PC-9 (cell line): ENCODE results near the gene STX17. TPM values are rescaled to one million over a fixed set of nuclear protein-coding genes. Genes with fewer than 3 reads are reported as not detected.

Source experiments
- BruUV-seq: library from RNA; stranded (reverse); fragments of 400-500 nt; replicated peaks from 2 replicates; lab custom pipeline; 2021; lab: Mats Ljungman, UMichigan
- CTCF ChIA-PET: fragments of 300-600 bp; sonication (Branson Sonifier 250); formaldehyde crosslinking; loops from one replicate; lab custom pipeline; 2022; ENCODE audit warnings: antibody characterized with exemption; lab: Charles Lee
- POLR2A ChIA-PET: fragments of 300-600 bp; sonication (Branson Sonifier 250); formaldehyde crosslinking; loops from one replicate; lab custom pipeline; 2022; ENCODE audit warnings: antibody characterized with exemption; ENCODE audit not compliant: unreplicated experiment; lab: Charles Lee
- DNase-seq, 2 experiments: peaks; one replicate each; pipeline versions ENCODE4 v3.0.0 to v3.0.0-alpha.2; 2015 to 2022; ENCODE audit warnings: mixed read lengths in 1 of 2
- H2AFZ ChIP-seq: fragments of 200-600 bp; sonication (generic); 2 replicates; pipeline ENCODE4 v1.8.1; 2017; ENCODE audit warnings: antibody characterized with exemption
- H3F3A ChIP-seq: fragments of 200-600 bp; sonication (generic); 2 replicates; pipeline ENCODE4 v1.8.1; 2017; ENCODE audit warnings: antibody characterized with exemption, mild to moderate bottlenecking, low read depth; ENCODE audit not compliant: insufficient read depth
- H3K27ac ChIP-seq: fragments of 200-600 bp; sonication (generic); 2 replicates; pipeline ENCODE4 v1.6.1; 2016; ENCODE audit warnings: mixed run types
- H3K27me3 ChIP-seq: fragments of 200-600 bp; sonication (generic); 2 replicates; pipeline ENCODE4 v1.6.1; 2016; ENCODE audit warnings: low read depth, mixed run types; ENCODE audit not compliant: insufficient read depth
- H3K36me3 ChIP-seq: fragments of 200-600 bp; sonication (generic); 2 replicates; pipeline ENCODE4 v1.6.1; 2016; ENCODE audit warnings: low read depth, mixed run types
- H3K4me1 ChIP-seq: fragments of 200-600 bp; sonication (generic); replicated peaks from 2 replicates; pipeline ENCODE4 v1.6.1; 2016; ENCODE audit warnings: mixed run types; ENCODE audit not compliant: insufficient read depth
- H3K4me2 ChIP-seq: fragments of 200-600 bp; sonication (generic); 2 replicates; pipeline ENCODE4 v1.6.1; 2017; ENCODE audit warnings: mixed run types
- H3K4me3 ChIP-seq: fragments of 200-600 bp; sonication (generic); 2 replicates; pipeline ENCODE4 v1.6.1; 2016; ENCODE audit warnings: mixed run types
- H3K79me2 ChIP-seq: fragments of 200-600 bp; sonication (generic); 2 replicates; pipeline ENCODE4 v1.6.1; 2017; ENCODE audit warnings: low read depth, mixed run types
- H3K9me2 ChIP-seq: fragments of 200-600 bp; sonication (generic); 2 replicates; pipeline ENCODE4 v1.8.1; 2017; ENCODE audit warnings: mild to moderate bottlenecking; ENCODE audit not compliant: insufficient read depth
- H3K9me3 ChIP-seq: fragments of 200-600 bp; sonication (generic); 2 replicates; pipeline ENCODE4 v1.8.1; 2016; ENCODE audit warnings: low read depth; ENCODE audit not compliant: insufficient read depth
- H4K20me1 ChIP-seq: fragments of 200-600 bp; sonication (generic); 2 replicates; pipeline ENCODE4 v1.8.1; 2017; ENCODE audit not compliant: insufficient read depth
- CTCF ChIP-seq: fragments of 200-600 bp; sonication (generic); conservative IDR thresholded peaks from 2 replicates; pipeline ENCODE4 v1.6.1; 2017; ENCODE audit warnings: mixed run types, antibody characterized with exemption, mild to moderate bottlenecking, moderate library complexity
- EZH2 ChIP-seq: fragments of 200-600 bp; sonication (generic); IDR thresholded peaks from 2 replicates; pipeline ENCODE4 v1.8.0; 2017; ENCODE audit warnings: antibody characterized with exemption, low read depth
- intact Hi-C: fragments of 100-400 bp; cut with micrococcal nuclease; formaldehyde crosslinking; loops from one replicate; pipeline ENCODE4 v1.10.0; 2022; ENCODE audit not compliant: unreplicated experiment
- total RNA-seq: library from RNA; stranded (reverse); gene quantifications from 2 replicates; pipeline ENCODE4 v1.2.3, GENCODE V29; 2021

Gene STX17
- total RNA-seq, 1 experiment from 2014 or later = 46.3 TPM

- intact Hi-C loops = no loop called here
- H3K4me3 ChIP-seq = no peak overlapping the region
- H2AFZ ChIP-seq = no peak overlapping the region
- peaks cover 2% of the 10 kb centered on the region; the same call in 1 of the 2 replicates for H3F3A ChIP-seq
- no peaks in the 10 kb centered on the region for H3K79me2 ChIP-seq
- no TSS peak for BruUV-seq
- H3K9me2 ChIP-seq = no peaks in the 10 kb centered on the region
- H3K4me2 ChIP-seq = no peak overlapping the region
- TF ChIP-seq CTCF = no peak
- no peak for TF ChIP-seq EZH2
- no peaks in the 10 kb centered on the region for H3K9me3 ChIP-seq
- H3K27ac ChIP-seq = no peak overlapping the region
- CTCF ChIA-PET = no interaction called here
- H3K27me3 ChIP-seq = no peaks in the 10 kb centered on the region
- POLR2A ChIA-PET = no interaction called here
- peak in 1 of 2 experiments; percentile 37 for DNase-seq
- H3K4me1 ChIP-seq = peaks cover 8% of the 10 kb centered on the region
- H4K20me1 ChIP-seq = no peaks in the 10 kb centered on the region
- 0 out of 2 replicates have a peak, but pooled peaks cover 16% of the 10 kb centered on the region for H3K36me3 ChIP-seq
These were observed 65.0 kb downstream of the STX17 start for GRCh38 chr9:99971410-99971809.

- Histone ChIP-seq H3K27ac (no peak overlapping the region), H4K20me1 (no peaks in the 10 kb centered on the region; the same call in 1 of the 2 replicates), H3K27me3 (no peaks in the 10 kb centered on the region), H3K4me2 (no peak overlapping the region), H2AFZ (no peak overlapping the region), H3K9me2 (no peaks in the 10 kb centered on the region), H3K9me3 (no peaks in the 10 kb centered on the region), H3K79me2 (no peaks in the 10 kb centered on the region), H3K4me3 (no peak overlapping the region), H3K36me3 (0 out of 2 replicates have a peak, but pooled peaks cover 8% of the 10 kb centered on the region), H3K4me1 (no peaks in the 10 kb centered on the region), H3F3A (no peaks in the 10 kb centered on the region)
- POLR2A ChIA-PET = no interaction called here
- no peak for DNase-seq
- intact Hi-C loops = no loop called here
- BruUV-seq = no TSS peak
- CTCF ChIA-PET = interaction anchor here (0.5 kb wide), 1 partner anchor 974 kb away, joined by 5 read pairs; no protein-coding TSS in a partner anchor
- TF ChIP-seq EZH2 = no peak
- no peak for TF ChIP-seq CTCF
These were observed 67.0 kb downstream of the STX17 start for GRCh38 chr9:99973455-99973854.

- CTCF ChIA-PET = interaction anchor here (0.7 kb wide), 1 partner anchor 29 kb away, joined by 3 read pairs; no protein-coding TSS in a partner anchor
- H3K9me2 ChIP-seq = no peaks in the 10 kb centered on the region
- H4K20me1 ChIP-seq = no peaks in the 10 kb centered on the region; the same call in 1 of the 2 replicates
- no peak overlapping the region for H2AFZ ChIP-seq
- H3K27ac ChIP-seq = no peak overlapping the region
- intact Hi-C loops = no loop called here
- 0 out of 2 replicates have a peak, but pooled peaks cover 4% of the 10 kb centered on the region for H3F3A ChIP-seq
- BruUV-seq = no TSS peak
- no peaks in the 10 kb centered on the region for H3K9me3 ChIP-seq
- 0 out of 2 replicates have a peak, but pooled peaks cover 6% of the 10 kb centered on the region for H3K36me3 ChIP-seq
- H3K27me3 ChIP-seq = no peaks in the 10 kb centered on the region
- POLR2A ChIA-PET = interaction anchor here (0.7 kb wide), 1 partner anchor 54 kb away, joined by 17 read pairs; no protein-coding TSS in a partner anchor
- no peak for DNase-seq
- H3K4me1 ChIP-seq = no peaks in the 10 kb centered on the region
- H3K4me3 ChIP-seq = no peak overlapping the region
- no peak overlapping the region for H3K4me2 ChIP-seq
- no peaks in the 10 kb centered on the region for H3K79me2 ChIP-seq
- no peak for TF ChIP-seq CTCF
- TF ChIP-seq EZH2 = no peak
These were observed 70.8 kb downstream of the STX17 start for GRCh38 chr9:99977033-99977792.
